HG02623 (cell line): ENCODE measurements around the gene IRAK4.

ENCODE experiments used
- ATAC-seq: cut with Tn5 transposase; IDR thresholded peaks from one replicate; pipeline ENCODE4 v1.9.1; 2021; ENCODE audit warnings: moderate library complexity; ENCODE audit not compliant: unreplicated experiment

Gene IRAK4

DNA sequence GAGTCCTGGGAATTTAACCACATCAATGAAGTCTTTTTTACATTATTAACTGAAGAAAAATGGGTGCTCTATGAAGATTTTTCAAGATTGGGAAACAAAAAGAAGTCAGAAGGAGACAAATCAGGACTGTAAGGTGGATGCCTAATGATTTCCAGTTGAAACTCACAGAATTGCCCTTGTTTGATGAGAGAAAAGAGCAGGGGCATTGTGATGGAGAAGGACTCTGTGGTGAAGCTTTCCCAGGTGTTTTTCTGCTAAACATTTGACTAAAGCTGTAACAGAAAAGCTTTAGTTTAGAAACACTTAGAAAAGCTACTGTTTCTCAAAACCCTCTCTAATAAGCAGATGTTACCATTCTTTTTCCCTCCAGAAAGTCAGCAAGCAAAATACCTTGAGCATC, 5.8 kb downstream of the IRAK4 start:
- no peak for ATAC-seq

DNA sequence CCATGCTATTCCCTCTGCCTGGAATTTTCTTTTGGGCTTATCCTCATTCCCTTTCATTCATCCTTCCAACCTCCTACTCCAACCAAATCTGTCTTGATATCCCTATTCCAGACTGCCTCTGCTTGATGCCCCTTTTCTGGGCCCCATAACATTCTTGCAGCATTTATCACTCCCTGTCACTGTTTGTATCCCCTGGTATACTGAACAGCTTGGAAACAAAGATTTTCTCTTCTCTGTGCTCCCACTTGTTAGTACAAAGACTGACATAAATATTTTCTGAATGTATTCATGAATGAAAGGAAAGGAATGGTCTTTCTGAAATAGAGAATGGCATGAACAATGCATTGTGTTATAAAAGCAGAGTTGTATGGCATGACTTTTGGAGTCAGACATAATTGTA, 7.5 kb downstream of the IRAK4 start:
- ATAC-seq = no peak

DNA sequence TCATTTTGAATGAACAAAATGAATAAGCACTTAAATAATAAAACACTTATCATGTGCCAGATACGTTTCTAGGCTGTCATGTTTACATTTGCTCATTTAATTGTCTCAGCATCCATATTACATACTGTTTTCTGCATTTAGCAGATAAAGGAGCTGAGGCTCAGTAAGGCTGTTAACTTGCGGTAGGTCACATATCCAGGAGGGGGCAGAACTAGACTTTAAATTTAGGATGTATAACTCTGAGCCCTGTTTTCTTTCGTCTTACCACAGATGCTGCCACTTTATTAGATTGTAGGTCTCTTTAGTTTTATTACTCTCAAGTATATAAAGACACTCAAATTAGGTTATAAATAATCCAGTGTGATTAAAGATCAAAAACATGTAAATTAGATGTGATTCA, 17.7 kb downstream of the IRAK4 start:
- no peak for ATAC-seq

DNA sequence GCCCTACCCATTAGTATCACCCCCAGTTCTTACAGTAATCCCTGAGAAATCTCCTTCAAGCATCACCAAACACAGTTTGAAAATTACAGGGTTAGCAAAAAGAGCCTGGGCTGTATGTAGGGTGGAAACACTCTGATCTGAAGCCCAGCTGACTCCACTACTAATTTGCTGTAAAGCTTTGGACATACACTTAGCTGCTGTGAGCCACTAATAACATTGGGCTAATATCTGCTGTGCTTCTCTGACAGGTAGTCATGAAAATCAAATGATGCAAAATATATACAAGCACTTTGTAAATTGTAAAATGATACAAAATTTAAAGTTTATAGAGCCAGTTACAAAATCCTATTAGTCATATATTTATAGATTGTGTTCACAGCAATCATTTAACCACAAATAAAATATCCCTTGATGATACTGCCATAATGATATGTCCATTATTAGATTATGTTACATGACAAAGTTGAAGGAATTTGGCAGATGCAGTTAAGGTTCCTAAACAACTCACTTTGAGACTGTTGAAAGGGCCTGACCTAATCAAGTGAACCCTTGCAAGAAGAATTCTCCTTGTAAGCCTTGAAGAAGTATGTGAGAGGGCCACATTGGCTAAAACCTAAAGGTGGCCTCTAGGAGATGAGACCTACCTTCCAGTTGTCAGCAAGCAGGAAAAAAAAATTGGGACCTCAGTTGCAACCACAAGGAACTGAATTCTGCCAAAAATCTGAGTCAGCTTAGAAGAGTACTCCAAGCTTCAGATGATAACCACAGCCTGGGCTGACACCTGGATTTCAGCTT, 28.3 kb downstream of the IRAK4 start:
- no peak for ATAC-seq

DNA sequence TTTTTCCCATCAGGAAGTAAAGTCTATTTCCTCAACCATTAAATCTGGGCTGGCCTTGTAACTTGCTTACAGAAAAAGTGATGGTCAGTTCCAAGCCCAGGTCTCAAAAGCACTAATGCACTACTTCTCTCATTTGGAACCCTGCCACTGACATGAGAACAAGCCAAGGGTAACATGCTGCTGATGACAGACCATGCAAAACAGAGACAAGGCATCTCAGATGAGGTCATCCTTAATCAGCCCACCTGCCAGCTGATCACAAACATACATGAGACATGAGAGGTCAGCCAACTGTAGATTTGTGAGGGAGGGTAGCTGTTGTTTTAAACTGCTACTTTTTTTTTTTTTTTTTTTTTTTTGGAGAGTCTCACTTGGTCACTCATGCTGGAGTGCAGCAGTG, 31.2 kb downstream of the IRAK4 start:
- ATAC-seq = no peak

DNA sequence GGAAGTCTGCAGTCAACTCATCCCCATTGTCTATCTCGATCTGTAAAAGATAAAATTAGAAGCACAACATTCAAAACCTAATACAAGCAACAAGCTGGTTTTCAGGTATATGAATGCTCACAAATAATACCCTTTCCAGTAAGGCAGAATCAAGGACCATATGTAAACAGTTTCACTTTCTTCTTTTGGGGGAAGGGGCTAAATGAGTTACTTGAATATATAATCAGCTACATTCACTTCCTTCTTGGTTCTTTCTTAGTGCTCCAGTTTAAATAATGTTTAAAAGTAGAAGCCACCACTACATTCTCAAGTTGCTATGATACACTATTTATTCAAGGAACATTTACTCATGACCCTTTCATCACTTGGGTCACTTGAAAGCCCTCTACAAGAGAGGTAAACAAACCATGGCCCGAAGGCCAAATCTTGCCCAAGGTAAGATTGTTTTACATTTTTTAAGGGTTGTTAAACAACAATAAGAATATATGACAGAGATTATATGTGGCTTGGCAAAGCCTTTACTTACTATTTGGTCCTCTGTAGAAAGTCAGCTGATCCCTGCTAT, 37.0 kb downstream of the IRAK4 start:
- ATAC-seq = peak; percentile 53

DNA sequence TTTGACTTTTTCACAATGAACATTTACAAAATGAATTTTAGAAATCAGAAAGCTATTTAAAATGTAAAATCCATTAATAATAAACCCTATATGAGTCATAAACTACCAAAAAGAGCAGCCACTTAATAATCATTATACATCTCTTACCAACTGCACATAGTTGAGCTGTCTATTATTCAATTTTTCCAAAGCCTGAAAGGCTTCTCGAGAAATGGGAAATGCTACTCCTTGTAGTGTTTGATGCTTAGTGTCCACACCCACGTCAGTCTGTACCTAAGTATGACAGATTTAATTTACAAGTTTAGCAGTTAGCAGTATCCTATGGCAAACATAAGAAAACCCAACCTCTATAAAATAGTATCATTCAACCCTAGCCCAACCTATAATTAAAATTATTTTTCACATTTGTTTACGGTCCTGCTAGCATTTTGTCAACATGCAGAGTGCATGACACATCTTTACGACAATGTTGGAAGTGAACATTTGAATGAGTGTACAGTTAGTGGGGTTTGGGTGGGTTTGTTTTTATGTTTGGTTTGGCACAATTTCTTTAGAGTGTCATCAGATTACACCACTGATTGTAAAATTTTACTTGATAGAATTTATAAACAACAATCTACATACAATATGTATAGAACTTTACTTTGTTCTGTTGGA, 38.9 kb downstream of the IRAK4 start:
- no peak for ATAC-seq

DNA sequence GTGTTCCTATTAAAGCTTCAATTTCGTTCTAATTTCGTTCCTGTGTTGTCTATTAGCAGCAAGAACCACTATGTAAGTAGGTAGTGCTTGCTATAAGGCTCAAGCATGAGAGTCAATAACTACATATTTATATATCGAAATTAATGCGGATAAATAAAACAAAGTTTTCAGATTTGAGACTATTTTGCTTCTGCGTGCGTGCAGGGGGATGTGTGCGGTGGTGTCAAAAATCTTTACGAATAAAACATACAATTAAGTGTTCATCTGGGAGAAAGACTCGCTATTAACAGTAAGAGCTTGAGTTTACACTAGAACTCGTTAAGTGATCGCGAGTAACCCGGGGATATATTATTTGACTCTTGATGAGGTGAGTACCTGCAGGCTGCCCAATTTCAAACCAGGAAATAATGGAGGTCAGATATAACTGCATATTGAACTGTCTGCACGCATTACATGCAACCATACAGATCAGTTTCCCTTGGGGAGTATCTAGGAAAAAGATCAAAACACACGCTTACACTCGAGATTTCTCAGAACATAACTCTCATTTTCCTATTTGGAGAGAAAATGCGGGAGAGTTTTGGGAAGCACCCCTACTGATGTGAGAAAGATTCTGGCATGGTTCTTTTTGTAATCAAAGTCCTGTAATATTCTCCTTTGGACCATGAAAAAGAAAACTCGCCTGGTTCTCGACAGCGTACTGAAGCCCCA, 46.6 kb downstream of the IRAK4 start:
- ATAC-seq = no peak

DNA sequence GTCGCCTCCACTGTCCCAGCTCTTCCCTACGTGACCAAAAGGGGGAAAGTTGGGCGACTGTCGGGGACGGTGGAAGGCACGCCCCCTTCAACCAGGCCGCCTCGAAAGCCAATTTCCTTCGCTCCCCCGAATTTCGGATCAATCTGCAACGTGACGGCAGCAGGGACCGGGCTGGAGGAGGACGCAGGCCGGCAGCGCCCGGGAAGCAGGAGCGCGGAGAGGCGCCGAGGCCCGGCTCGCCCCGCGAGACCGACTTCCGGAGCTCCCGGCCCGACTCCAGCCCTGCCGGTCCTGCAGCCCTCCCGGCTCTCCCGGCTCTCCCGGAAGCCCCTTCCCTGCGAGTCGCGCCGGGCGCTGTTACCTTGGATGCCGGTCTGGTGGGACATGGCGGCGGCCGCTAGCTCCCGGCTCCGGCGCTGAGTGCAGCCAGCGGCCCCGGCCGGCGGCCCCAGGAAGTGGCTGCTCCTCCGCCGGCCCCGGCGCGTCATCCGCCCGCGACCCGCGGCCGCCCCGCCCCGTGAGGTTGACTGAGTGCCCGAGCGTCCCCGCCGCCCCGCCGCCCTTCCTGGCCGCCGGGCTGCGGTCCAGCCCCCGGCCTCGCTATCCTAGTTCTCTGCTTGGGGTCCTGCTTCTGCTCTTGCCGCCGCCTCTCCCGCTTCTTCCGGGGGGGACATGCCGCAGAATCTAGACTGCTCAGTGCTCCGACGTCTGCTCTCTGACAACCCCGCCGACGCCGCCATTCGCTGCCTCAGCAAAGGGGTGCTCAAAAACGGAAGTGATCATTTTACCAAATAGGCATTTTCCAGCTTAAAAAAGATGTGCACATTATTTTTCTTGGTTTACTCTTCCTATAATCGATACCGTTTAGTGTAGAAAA, 47.3 kb downstream of the IRAK4 start, which contains the start of gene TWF1:
TSS of gene TWF1 (minus strand) at position 458 of the 877 bp plus-strand sequence. CDS start at position 386, 72 bp downstream.
- ATAC-seq = peak; percentile 94

DNA sequence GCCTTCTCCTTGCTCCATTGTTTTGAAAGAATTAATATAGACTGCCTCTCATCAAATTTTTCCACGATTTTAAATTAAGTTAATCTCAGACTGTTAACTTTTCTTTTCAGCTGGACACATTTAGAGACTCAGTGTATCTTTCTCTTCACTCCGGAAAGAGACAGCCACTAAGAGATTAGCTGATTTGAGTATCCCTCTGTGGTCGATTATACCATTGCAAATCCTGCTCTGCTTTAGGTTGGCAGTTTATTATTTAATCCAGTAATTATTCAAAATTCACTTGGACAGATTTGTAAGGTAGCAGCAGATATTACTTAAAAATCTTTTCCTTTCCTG, 48.0 kb downstream of the IRAK4 start:
- no peak for ATAC-seq

DNA sequence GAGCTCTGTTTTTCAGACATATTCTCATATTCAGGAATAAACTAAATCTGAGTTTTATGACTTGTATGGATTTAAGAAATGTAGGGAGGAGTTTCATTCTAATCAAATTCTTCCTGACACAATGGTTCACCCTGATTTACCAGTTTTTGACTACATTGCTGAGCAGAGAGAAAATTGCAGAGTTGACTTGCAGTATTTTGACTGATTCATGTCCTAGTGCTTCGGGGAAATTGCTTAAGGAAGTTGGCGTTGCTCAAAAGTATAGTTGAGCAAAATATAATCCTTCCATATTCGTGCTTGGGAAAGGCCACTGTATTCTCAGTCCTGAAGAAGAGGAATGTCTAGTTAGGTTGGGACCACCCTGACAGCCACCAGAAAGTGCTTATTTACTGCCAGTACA, 48.6 kb downstream of the IRAK4 start:
- ATAC-seq = no peak

DNA sequence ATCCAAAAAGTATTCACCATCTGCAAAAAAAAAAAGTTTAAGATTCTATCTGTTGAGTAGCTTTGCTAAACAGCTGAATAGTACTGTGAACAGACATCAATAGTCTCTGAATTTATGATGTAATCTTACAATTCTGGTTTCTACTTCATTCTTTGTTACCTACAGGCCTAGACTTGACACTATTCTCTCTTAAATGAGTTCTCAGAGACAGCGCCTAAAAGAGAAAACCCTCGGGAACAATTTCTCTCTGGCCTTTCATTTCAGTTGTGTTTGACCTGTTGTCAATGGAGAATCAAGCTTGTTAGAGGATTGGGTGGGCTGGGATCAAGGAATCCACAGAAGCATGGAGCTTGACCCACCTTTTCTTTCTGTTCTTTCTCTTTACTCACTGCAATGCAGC, 53.3 kb downstream of the IRAK4 start:
- ATAC-seq = no peak

DNA sequence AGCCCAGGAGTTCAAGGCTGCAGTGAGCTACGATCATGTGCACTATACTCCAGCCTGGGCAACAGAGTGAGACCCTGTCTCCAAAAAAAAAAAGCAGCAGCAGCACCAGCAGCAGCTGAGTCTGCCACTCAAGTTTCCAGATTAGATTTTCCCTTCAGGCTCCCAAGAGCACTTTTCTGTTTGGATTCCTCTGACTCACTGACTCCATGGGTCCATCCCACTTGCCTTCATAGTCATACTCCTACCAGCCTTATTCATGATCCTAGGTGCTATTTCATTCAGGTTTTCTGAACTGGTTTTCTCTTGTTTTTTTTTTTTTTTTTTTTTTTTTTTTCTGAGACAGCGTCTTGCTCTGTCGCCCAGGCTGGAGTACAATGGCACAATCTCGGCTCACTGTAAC, 54.2 kb downstream of the IRAK4 start:
- no peak for ATAC-seq

DNA sequence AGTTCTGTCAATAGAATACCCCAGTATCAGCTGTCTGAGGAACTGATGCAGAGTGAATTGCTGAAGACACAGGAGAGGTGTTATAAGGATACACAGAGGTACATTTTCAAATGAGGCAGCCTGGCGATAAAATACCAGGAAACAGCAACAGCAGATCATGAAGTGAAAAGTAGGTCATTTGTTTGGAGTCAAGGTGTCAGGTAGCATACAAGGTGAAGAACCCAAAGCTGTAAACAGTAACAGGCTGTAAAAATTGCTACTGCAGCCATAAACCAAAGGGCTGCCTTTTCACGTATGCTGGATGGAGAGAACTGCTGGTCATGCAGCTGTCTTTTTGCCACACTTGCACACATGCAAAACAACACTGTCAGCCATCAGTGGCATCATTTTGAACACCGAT, 56.7 kb downstream of the IRAK4 start:
- no peak for ATAC-seq

DNA sequence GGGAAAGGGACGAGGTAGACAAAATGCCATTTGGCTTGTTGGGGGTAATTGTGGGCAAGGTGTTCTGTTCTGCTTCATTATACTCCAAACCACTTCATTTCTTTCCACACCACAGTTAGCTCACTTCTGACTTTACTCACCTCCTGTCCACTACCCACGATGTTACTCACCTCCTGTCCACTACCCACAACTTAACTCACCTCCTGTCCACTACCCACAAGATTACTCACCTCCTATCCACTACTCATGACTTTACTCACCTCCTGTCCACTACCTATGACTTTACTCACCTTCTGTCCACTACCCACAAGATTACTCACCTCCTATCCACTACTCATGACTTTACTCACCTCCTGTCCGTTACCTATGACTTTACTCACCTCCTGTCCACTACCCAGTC, 57.4 kb downstream of the IRAK4 start:
- no peak for ATAC-seq

DNA sequence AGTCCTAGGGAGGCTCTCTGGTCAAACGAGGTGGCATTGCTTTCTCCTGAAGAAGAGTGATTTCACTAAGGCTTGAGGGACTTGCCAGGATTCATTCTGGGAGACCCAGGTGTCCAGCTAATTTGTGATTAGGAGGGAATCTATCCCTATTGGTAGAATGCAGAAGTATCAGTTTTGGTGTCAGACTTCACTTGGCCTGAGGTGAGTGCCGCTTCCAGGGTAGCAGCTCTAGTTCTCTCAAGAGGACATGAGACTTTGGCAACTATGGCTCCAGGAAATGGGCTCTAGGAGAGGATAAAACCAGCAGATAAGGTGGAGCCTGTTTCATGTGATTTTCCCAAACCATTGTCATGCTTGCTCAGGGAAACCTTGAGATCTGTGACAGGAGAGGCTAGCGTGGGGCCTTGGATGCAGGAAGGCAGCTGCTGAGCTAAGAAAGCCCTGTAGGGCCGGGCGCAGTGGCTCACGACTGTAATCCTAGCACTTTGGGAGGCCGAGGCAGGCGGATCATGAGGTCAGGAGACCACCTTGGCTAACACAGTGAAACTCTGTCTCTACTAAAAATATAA, 65.5 kb downstream of the IRAK4 start:
- no peak for ATAC-seq

DNA sequence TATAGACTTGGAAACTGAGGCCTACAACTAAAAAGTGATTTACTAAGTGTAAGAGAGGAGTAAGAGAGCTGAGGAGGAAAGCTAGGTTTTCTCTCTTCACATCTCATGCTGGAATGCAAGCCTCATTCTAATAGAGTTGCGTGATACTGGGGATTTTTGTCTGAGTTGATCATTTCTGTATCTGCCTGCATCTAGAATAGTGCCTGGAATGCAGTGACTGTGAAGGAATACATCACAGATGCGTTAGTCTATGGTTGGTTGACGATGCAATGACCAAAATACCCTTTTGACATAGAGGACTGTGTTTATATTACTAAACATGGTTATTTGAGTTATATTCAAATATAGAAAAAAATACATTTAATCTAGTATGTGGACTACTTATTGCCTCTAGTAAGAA, 67.9 kb downstream of the IRAK4 start:
- ATAC-seq = no peak

DNA sequence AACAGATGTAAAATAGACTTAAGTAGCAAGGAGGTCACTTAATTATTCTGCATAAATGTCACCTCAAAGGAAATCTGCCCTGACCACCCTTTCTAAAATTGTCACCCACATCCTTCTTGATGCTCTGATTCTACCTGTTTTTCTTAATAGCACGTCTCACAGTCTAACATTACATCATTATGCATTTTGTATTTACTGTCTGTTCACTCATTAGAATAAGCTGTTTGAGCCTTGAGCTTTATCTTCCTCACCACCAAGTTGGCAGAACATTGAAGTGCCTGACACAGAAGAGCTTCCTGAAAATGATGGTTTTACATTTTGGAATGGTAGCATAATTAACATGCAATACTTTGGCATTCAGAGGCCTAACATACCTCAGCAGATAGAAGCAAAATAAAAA, 68.3 kb downstream of the IRAK4 start:
- ATAC-seq = no peak

DNA sequence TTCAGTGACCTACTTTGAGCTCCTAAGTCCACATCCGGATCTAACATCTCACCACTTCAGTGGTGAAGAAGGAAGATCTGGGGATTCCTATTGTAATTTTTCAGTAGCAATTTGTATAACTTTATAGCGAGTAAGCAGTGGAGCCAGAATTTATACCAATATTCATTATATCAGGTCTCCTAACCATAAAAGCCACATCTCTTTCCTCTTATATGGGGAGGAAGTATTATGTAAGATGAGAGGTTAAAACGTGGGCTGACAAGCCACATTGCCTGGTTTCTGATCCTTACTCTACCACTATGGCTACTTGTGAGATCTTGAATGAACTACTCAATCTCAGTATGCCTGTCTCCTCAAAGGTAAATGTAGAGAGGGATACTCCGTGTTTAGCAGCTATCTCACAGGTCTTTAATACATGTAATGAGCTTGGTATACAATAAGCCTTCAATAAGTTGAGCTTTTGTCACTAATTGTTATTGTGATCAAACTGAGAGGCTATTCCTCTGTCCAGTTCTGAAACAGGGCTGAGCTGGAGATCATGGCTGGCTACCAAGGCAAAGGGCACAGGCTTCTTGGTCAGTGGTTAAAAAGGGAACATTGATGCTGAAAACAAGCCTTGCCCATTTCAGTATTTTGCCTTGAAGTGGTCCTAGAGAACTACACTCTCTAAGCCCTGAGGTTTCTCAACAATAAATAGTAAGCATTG, 73.9 kb downstream of the IRAK4 start:
- no peak for ATAC-seq

DNA sequence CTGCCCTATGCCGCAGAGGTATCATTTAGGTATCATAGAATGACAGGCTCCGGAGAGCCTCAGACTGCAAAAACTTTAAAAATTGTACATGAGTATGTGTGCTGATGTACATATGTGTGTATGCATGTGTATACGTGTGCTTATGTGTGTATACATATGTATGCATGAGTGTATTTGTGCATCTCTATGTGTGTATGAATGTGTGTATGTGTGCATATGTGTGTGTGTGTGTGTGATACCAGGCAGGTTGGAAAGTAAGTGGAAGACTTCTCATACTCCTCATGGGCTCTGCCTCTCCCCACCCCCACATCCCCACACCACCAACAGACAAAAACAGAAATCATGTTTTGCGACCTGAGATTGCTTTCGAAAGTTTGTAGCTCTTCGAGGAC, 76.5 kb downstream of the IRAK4 start:
- ATAC-seq = peak; percentile 3
